Measurements from ENCODE around the gene PTPRD.
"Not testable (repeated sequence)": the region's sequence is repeated elsewhere in the genome, so short reads cannot be mapped to it uniquely, and the experiment has no call there.

The PTPRD gene

GRCh38 chr9:9942764-9943424 lies 669.9 kb downstream of the PTPRD start:
- no peak for TF ChIP-seq ZNF274 (IDR thresholded peaks at IDR 0.05; ENCODE audit: low read depth, low read length)
- no peak overlapping the region for H3K4me3 ChIP-seq (ENCODE audit: low read length)

- no peak for TF ChIP-seq ZNF274 (IDR thresholded peaks at IDR 0.05; ENCODE audit: low read depth, low read length)
- no peak overlapping the region for H3K4me3 ChIP-seq (ENCODE audit: low read length)
Measured at GRCh38 chr9:9938432-9938831, 674.4 kb downstream of the PTPRD start.

- not testable (repeated sequence) for H3K4me3 ChIP-seq (ENCODE audit: low read length)
Measured at GRCh38 chr9:9931464-9931863, 681.3 kb downstream of the PTPRD start.

GRCh38 chr9:9924376-9924775 lies 688.4 kb downstream of the PTPRD start:
- TF ChIP-seq ZNF274 (IDR thresholded peaks at IDR 0.05; ENCODE audit: low read depth, low read length), result no peak

GRCh38 chr9:9921805-9922204 lies 691.0 kb downstream of the PTPRD start:
- no peak for TF ChIP-seq ZNF274 (IDR thresholded peaks at IDR 0.05; ENCODE audit: low read depth, low read length)
- H3K4me3 ChIP-seq (ENCODE audit: low read length), result no peak overlapping the region

More at GRCh38 chr9:9924376-9924775, 688.4 kb downstream of the PTPRD start:
- H3K4me3 ChIP-seq (ENCODE audit: low read length), result no peak overlapping the region

- no peak for TF ChIP-seq ZNF274 (IDR thresholded peaks at IDR 0.05; ENCODE audit: low read depth, low read length)
- H3K4me3 ChIP-seq (ENCODE audit: low read length), result no peak overlapping the region
Measured at GRCh38 chr9:9920425-9921060, 692.3 kb downstream of the PTPRD start.

GRCh38 chr9:9919174-9919775 lies 693.5 kb downstream of the PTPRD start:
- no peak overlapping the region for H3K4me3 ChIP-seq (ENCODE audit: low read length)
- TF ChIP-seq ZNF274 (IDR thresholded peaks at IDR 0.05; ENCODE audit: low read depth, low read length), result no peak

GRCh38 chr9:9917400-9917799 lies 695.4 kb downstream of the PTPRD start:
- H3K4me3 ChIP-seq (ENCODE audit: low read length), result no peak overlapping the region
- no peak for TF ChIP-seq ZNF274 (IDR thresholded peaks at IDR 0.05; ENCODE audit: low read depth, low read length)

- no peak for TF ChIP-seq ZNF274 (IDR thresholded peaks at IDR 0.05; ENCODE audit: low read depth, low read length)
- no peak overlapping the region for H3K4me3 ChIP-seq (ENCODE audit: low read length)
Measured at GRCh38 chr9:9914174-9914573, 698.6 kb downstream of the PTPRD start.

- no peak overlapping the region for H3K4me3 ChIP-seq (ENCODE audit: low read length)
- TF ChIP-seq ZNF274 (IDR thresholded peaks at IDR 0.05; ENCODE audit: low read depth, low read length), result no peak
Measured at GRCh38 chr9:9913276-9913832, 699.4 kb downstream of the PTPRD start.

- H3K4me3 ChIP-seq (ENCODE audit: low read length), result no peak overlapping the region
- TF ChIP-seq ZNF274 (IDR thresholded peaks at IDR 0.05; ENCODE audit: low read depth, low read length), result no peak
Measured at GRCh38 chr9:9912459-9912858, 700.3 kb downstream of the PTPRD start.

- no peak for TF ChIP-seq ZNF274 (IDR thresholded peaks at IDR 0.05; ENCODE audit: low read depth, low read length)
- no peak overlapping the region for H3K4me3 ChIP-seq (ENCODE audit: low read length)
Measured at GRCh38 chr9:9905736-9906135, 707.1 kb downstream of the PTPRD start.

GRCh38 chr9:9904041-9904440 lies 708.8 kb downstream of the PTPRD start:
- H3K4me3 ChIP-seq (ENCODE audit: low read length), result no peak overlapping the region
- no peak for TF ChIP-seq ZNF274 (IDR thresholded peaks at IDR 0.05; ENCODE audit: low read depth, low read length)

GRCh38 chr9:9901624-9902023 lies 711.2 kb downstream of the PTPRD start:
- H3K4me3 ChIP-seq (ENCODE audit: low read length), result no peak overlapping the region
- no peak for TF ChIP-seq ZNF274 (IDR thresholded peaks at IDR 0.05; ENCODE audit: low read depth, low read length)

- H3K4me3 ChIP-seq (ENCODE audit: low read length), result no peak overlapping the region
- TF ChIP-seq ZNF274 (IDR thresholded peaks at IDR 0.05; ENCODE audit: low read depth, low read length), result no peak
Measured at GRCh38 chr9:9893837-9894236, 719.0 kb downstream of the PTPRD start.

All from GM08714 (cell line).